ENCODE data around the gene SF1. TPM values are rescaled to one million over a fixed set of nuclear protein-coding genes. Genes with fewer than 3 reads are reported as not detected.

SF1 gene, protein sequence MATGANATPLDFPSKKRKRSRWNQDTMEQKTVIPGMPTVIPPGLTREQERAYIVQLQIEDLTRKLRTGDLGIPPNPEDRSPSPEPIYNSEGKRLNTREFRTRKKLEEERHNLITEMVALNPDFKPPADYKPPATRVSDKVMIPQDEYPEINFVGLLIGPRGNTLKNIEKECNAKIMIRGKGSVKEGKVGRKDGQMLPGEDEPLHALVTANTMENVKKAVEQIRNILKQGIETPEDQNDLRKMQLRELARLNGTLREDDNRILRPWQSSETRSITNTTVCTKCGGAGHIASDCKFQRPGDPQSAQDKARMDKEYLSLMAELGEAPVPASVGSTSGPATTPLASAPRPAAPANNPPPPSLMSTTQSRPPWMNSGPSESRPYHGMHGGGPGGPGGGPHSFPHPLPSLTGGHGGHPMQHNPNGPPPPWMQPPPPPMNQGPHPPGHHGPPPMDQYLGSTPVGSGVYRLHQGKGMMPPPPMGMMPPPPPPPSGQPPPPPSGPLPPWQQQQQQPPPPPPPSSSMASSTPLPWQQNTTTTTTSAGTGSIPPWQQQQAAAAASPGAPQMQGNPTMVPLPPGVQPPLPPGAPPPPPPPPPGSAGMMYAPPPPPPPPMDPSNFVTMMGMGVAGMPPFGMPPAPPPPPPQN
- total RNA-seq = 100 to 1,000 TPM; 196 to 213 TPM

DNA sequence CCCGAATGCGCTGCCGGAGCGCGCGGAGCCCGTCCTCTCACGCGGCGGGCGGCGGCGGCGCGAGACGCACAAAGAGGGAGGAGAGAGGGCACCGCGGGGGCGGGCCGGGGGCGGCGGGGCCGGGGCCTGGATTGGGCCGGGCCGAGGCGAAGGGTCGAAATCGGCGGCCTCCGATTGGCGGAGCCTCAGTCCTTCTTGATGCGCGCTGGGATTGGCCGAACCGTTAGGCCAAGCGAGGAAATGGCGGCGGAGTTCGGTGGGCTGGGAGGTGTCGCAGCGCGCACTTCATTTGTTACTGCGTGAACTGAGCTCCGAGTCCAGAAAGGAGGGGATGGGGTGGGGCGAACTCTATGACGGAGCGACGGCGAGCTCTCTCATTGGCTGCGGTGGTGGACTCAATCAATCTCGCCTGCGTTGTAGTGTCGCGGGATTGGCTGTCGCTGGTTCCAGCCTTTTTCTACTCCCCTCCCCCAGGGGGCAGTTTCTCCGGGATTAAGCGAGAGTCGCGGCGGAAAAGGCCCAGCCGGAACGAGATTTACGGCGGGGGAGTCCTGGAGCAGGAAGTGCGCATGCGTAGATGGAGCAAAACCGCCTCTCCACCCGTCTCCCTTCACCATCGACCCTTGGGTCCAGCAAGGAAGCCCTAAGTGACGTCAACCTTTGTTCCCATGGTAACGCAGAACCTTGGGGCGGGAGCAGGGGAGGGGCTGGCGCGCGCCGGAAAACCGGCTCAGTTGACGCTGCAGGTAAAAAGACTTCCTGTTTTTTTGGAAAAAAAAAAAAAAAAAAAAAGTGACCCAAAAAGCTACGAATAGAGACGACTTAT, at the start of gene SF1:
Gene SF1, minus strand, starts transcription at position 70 of the 826 bp plus-strand sequence. CDS start 150 bp downstream, outside the sequence.
- H3K27ac ChIP-seq = peak within 1 kb of the TSS; percentile 98 to 100

GRCh38 chr11:64827451-64827839, 49.1 kb upstream of the SF1 start:
- Histone ChIP-seq H3K4me3 (no peak overlapping the region), H3K27ac (no peak overlapping the region), H3K4me1 (no peaks in the 10 kb centered on the region), H3K36me3 (no peaks in the 10 kb centered on the region), H3K9me3 (no peaks in the 10 kb centered on the region), H3K27me3 (no peaks in the 10 kb centered on the region)
- TF ChIP-seq CTCF (IDR thresholded peaks at IDR 0.05) = no peak
- DNase-seq (ENCODE audit: low spot score) = no peak

More for the DNA sequence above, at the start of gene SF1:
- DNase-seq (ENCODE audit: low spot score) = peak; percentile 100
- Histone ChIP-seq H3K4me3 (peak within 1 kb of the TSS; percentile 92 to 100), H3K9me3 (no peaks in the 10 kb centered on the region), H3K36me3 (peaks cover 38% of the 10 kb centered on the region), H3K4me1 (peaks cover 0 to 43% of the 10 kb centered on the region in 2 donors), H3K27me3 (no peaks in the 10 kb centered on the region)
- TF ChIP-seq CTCF (IDR thresholded peaks at IDR 0.05) = no peak

GRCh38 chr11:64826578-64827450, 48.5 kb upstream of the SF1 start:
- Histone ChIP-seq H3K4me1 (no peaks in the 10 kb centered on the region), H3K4me3 (no peak overlapping the region), H3K36me3 (no peaks in the 10 kb centered on the region), H3K27ac (no peak overlapping the region), H3K9me3 (no peaks in the 10 kb centered on the region), H3K27me3 (no peaks in the 10 kb centered on the region)
- no peak for DNase-seq (ENCODE audit: low spot score)
- no peak for TF ChIP-seq CTCF (IDR thresholded peaks at IDR 0.05)

DNA sequence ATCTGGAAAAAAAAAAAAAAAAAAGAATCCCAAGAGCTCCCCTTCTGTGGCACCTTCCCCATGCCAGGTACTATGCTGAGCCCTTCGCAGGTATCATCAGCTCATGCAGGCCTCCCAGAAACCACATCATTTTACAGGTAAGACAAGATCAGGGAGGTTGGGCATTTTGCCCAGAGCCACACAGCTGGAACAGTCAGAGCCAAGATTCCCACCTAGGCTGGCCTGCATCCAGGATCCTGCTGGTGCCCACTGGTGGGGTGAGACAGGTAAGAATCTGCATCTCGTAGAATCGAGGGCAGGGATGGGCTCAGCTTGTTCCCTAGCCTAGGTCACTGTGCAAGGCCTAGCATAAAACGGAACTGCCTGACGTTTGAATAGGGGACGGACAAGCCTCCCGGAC, 47.7 kb upstream of the SF1 start:
- H3K4me3 ChIP-seq = no peak overlapping the region
- no peaks in the 10 kb centered on the region for H3K27me3 ChIP-seq
- DNase-seq (ENCODE audit: low spot score) = no peak
- no peaks in the 10 kb centered on the region for H3K36me3 ChIP-seq
- H3K27ac ChIP-seq = no peak overlapping the region
- no peak for TF ChIP-seq CTCF (IDR thresholded peaks at IDR 0.05)
- H3K9me3 ChIP-seq = no peaks in the 10 kb centered on the region
- H3K4me1 ChIP-seq = no peaks in the 10 kb centered on the region

DNA sequence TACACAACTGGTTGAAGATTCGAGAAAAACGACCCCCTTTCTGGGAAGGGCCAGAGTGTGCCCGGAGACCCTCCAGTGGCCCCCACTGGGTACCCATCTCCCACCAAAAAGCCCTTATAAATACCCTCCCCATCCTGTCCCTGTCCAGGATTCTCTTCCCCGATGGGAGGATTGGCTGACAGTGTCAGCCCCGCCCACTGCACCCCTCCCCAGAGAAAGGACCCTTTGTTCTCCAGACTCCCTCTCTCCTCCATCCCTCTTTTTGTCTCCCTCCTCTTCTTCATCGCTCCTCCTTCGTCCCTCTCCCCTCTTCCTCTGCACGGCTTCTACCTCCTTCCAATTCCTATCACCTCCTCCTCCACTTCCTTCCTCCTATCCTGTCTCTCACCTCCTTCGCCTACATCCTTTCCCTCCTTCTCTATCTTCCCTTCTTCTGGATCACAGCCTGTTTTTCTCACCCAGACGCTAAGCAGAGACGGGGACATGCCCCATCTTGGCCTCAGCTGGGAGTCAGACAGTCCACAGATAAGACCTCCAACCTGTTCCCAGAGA, 45.3 kb upstream of the SF1 start:
- Histone ChIP-seq H3K4me3 (no peak overlapping the region), H3K27me3 (no peaks in the 10 kb centered on the region), H3K27ac (no peak overlapping the region), H3K36me3 (no peaks in the 10 kb centered on the region), H3K9me3 (no peaks in the 10 kb centered on the region), H3K4me1 (no peaks in the 10 kb centered on the region)
- DNase-seq (ENCODE audit: low spot score) = no peak
- TF ChIP-seq CTCF (IDR thresholded peaks at IDR 0.05) = no peak
